OCI-LY3 (cell line): ENCODE measurements around the gene CAMKMT.

Experiments
- H2AFZ ChIP-seq: fragments of 200-600, 300-600 bp; shearing (Covaris generic); 2 replicates; pipeline ENCODE4 v1.6.0; 2014; ENCODE audit warnings: antibody characterized with exemption, low read depth, low read length
- H3K27ac ChIP-seq: fragments of 200-600, 300-600 bp; sonication (generic); 2 replicates; pipeline ENCODE4 v1.5.1; 2014; ENCODE audit warnings: mild to moderate bottlenecking, low read length, moderate library complexity, mixed read lengths
- H3K27me3 ChIP-seq: fragments of 200-600, 300-600 bp; sonication (generic); 2 replicates; pipeline ENCODE4 v1.6.1; 2014; ENCODE audit warnings: low read depth, low read length, mixed read lengths
- H3K36me3 ChIP-seq: fragments of 200-600, 300-600 bp; sonication (generic); replicated peaks from 2 replicates; pipeline ENCODE3; 2014; ENCODE audit warnings: low read depth, low read length, mixed read lengths
- H3K4me1 ChIP-seq: fragments of 300-600, 200-600 bp; sonication (generic); 2 replicates; pipeline ENCODE4 v1.6.1; 2014; ENCODE audit warnings: low read length, mixed read lengths
- H3K4me2 ChIP-seq: fragments of 200-600, 300-600 bp; sonication (generic); 2 replicates; pipeline ENCODE4 v1.6.1; 2014; ENCODE audit warnings: low read length, mixed read lengths
- H3K4me3 ChIP-seq: fragments of 300-600, 200-600 bp; sonication (generic); 2 replicates; pipeline ENCODE4 v1.5.1; 2014; ENCODE audit warnings: antibody characterized with exemption, mild to moderate bottlenecking, low read length, moderate library complexity
- H3K79me2 ChIP-seq: fragments of 300-600, 200-600 bp; shearing (Covaris generic); 2 replicates; pipeline ENCODE4 v1.6.1; 2014; ENCODE audit warnings: mild to moderate bottlenecking, low read length, mixed read lengths
- H3K9ac ChIP-seq: fragments of 300-600, 200-600 bp; shearing (Covaris generic); 2 replicates; pipeline ENCODE4 v1.6.0; 2014; ENCODE audit warnings: mild to moderate bottlenecking, low read length, moderate library complexity
- H3K9me3 ChIP-seq: fragments of 200-600, 300-600 bp; shearing (Covaris generic); 2 replicates; pipeline ENCODE4 v1.6.1; 2014; ENCODE audit warnings: low read length, mixed read lengths; ENCODE audit not compliant: insufficient read depth
- H4K20me1 ChIP-seq: fragments of 200-600, 300-600 bp; sonication (generic); 2 replicates; pipeline ENCODE4 v1.6.1; 2016; ENCODE audit warnings: low read length, mixed read lengths; ENCODE audit not compliant: insufficient read depth
- CTCF ChIP-seq: fragments of 200-600, 300-600 bp; sonication (generic); IDR thresholded peaks from 2 replicates; pipeline ENCODE4 v1.5.1; 2014; ENCODE audit warnings: antibody characterized with exemption, low read length, low read depth
- EZH2phosphoT487 ChIP-seq: fragments of 200-600 bp; shearing (Covaris generic); IDR thresholded peaks from 2 replicates; pipeline ENCODE4 v1.6.1; 2018; ENCODE audit warnings: antibody characterized with exemption, mixed run types, low read depth

Gene CAMKMT

GRCh38 chr2:44479127-44479887 is 117.6 kb downstream of the CAMKMT start:
- Histone ChIP-seq H3K9ac (no peak overlapping the region), H4K20me1 (no peaks in the 10 kb centered on the region), H3K27ac (no peak overlapping the region), H2AFZ (no peak overlapping the region), H3K4me1 (peaks cover 11% of the 10 kb centered on the region), H3K4me3 (peak overlapping the region; percentile 39), H3K4me2 (peak overlapping the region; percentile 48), H3K9me3 (no peaks in the 10 kb centered on the region), H3K27me3 (no peaks in the 10 kb centered on the region), H3K79me2 (no peaks in the 10 kb centered on the region), H3K36me3 (no peaks in the 10 kb centered on the region)
- TF ChIP-seq CTCF: peak; percentile 100
- no peak for TF ChIP-seq EZH2phosphoT487

- H3K9ac ChIP-seq: no peak overlapping the region
- no peaks in the 10 kb centered on the region for H3K27me3 ChIP-seq
- H3K79me2 ChIP-seq: no peaks in the 10 kb centered on the region
- H3K9me3 ChIP-seq: no peaks in the 10 kb centered on the region
- H3K4me3 ChIP-seq: peak overlapping the region; percentile 39
- no peaks in the 10 kb centered on the region for H4K20me1 ChIP-seq
- H2AFZ ChIP-seq: no peak overlapping the region
- peaks cover 11% of the 10 kb centered on the region for H3K4me1 ChIP-seq
- no peak overlapping the region for H3K27ac ChIP-seq
- TF ChIP-seq CTCF: no peak
- no peak for TF ChIP-seq EZH2phosphoT487
- H3K36me3 ChIP-seq: no peaks in the 10 kb centered on the region
- H3K4me2 ChIP-seq: peak overlapping the region; percentile 48
Observed at GRCh38 chr2:44480068-44480467, 118.3 kb downstream of the CAMKMT start.

- Histone ChIP-seq H3K27ac (no peak overlapping the region), H3K4me2 (no peak overlapping the region)
Observed at GRCh38 chr2:44487052-44487451, 125.3 kb downstream of the CAMKMT start.

GRCh38 chr2:44490726-44491125 is 129.0 kb downstream of the CAMKMT start:
- Histone ChIP-seq H3K9me3 (no peaks in the 10 kb centered on the region), H2AFZ (no peak overlapping the region), H3K4me2 (no peak overlapping the region), H3K79me2 (no peaks in the 10 kb centered on the region), H3K4me3 (no peak overlapping the region), H3K27me3 (no peaks in the 10 kb centered on the region), H3K4me1 (no peaks in the 10 kb centered on the region), H4K20me1 (no peaks in the 10 kb centered on the region), H3K9ac (no peak overlapping the region), H3K27ac (no peak overlapping the region), H3K36me3 (no peaks in the 10 kb centered on the region)
- TF ChIP-seq EZH2phosphoT487 (no peak), CTCF (no peak)

More at GRCh38 chr2:44487052-44487451, 125.3 kb downstream of the CAMKMT start:
- no peak for TF ChIP-seq CTCF
- no peak for TF ChIP-seq EZH2phosphoT487
- Histone ChIP-seq H3K9ac (no peak overlapping the region), H4K20me1 (no peaks in the 10 kb centered on the region), H3K27me3 (no peaks in the 10 kb centered on the region), H3K79me2 (no peaks in the 10 kb centered on the region), H3K36me3 (no peaks in the 10 kb centered on the region), H3K4me3 (no peak overlapping the region), H3K4me1 (no peaks in the 10 kb centered on the region), H2AFZ (no peak overlapping the region), H3K9me3 (no peaks in the 10 kb centered on the region)
